ENCODE data around the gene LGMN. TPM values are rescaled to one million over a fixed set of nuclear protein-coding genes. Genes with fewer than 3 reads are reported as not detected.

The LGMN gene
- total and polyA plus RNA-seq, 2 donors (not counting 1 experiment from before 2014, with no cell fraction given), result 17.6 to 21.1 TPM

DNA sequence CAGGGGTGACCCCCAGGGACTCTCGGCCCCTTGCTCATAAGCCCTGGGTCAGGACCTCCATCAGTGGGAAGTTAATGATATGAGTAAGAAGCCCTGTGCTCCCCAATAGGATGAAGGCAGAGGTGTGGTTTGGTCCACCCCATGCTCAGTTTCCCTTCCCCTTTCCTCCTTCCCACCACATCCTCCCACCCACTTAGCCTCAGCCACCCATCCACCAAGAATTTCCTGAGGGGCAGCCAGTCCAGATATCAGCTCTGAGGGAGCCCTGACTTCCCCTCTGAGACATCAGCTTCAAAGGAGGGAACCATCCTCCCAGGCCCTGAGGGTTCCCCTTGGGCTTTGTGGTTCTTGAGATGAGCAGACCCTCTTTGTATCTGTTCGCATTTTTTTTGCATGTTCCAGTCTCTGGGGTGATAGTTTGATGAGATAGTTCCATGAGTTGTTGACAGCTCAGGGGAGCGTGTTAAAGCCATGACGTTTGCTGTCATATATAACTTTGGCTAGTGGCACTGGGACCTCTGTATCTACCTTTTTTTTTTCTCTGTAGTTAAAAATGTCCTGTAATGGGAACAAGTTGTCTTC lies 71.2 kb downstream of the LGMN start:
- Mint-ChIP-seq H3K27ac (peak overlapping the region; percentile 92), H3K4me1 (peaks cover 66% of the 10 kb centered on the region), H3K9me3 (ENCODE audit: insufficient read depth) (no peaks in the 10 kb centered on the region), H3K4me3 (peak overlapping the region; percentile 79), H3K27me3 (no peaks in the 10 kb centered on the region)
- DNase-seq (peak; percentile 87), ATAC-seq (ENCODE audit: low read depth) (peak; percentile 83)
- peak overlapping the region; percentile 69 to 77 for H3K27ac ChIP-seq (ENCODE audit: low read length in 2 of 2)
- H3K79me2 ChIP-seq (ENCODE audit: control insufficient read depth, insufficient read depth, low read length), result peaks cover 58% of the 10 kb centered on the region
- no peak for TF ChIP-seq EZH2 (IDR thresholded peaks at IDR 0.05; ENCODE audit: borderline replicate concordance, insufficient read depth, low read depth, low read length, poor library complexity, severe bottlenecking)
- TF ChIP-seq, protein P1, sequence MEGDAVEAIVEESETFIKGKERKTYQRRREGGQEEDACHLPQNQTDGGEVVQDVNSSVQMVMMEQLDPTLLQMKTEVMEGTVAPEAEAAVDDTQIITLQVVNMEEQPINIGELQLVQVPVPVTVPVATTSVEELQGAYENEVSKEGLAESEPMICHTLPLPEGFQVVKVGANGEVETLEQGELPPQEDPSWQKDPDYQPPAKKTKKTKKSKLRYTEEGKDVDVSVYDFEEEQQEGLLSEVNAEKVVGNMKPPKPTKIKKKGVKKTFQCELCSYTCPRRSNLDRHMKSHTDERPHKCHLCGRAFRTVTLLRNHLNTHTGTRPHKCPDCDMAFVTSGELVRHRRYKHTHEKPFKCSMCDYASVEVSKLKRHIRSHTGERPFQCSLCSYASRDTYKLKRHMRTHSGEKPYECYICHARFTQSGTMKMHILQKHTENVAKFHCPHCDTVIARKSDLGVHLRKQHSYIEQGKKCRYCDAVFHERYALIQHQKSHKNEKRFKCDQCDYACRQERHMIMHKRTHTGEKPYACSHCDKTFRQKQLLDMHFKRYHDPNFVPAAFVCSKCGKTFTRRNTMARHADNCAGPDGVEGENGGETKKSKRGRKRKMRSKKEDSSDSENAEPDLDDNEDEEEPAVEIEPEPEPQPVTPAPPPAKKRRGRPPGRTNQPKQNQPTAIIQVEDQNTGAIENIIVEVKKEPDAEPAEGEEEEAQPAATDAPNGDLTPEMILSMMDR (IDR thresholded peaks at IDR 0.05), result no peak
- intact Hi-C loops (cut with micrococcal nuclease), result loop anchor here (1.0 to 2.0 kb wide), 5 partner anchors 12 to 126 kb away; no protein-coding TSS in a partner anchor
- ChIA-PET POLR2A (interaction anchor here (0.7 to 2.2 kb wide), 9 partner anchors 9 to 543 kb away, joined by 3 to 18 read pairs (median 4); partner anchors contain the start of gene GOLGA5), CTCF (interaction anchor here (0.8 to 3.3 kb wide), 13 partner anchors 9 to 100 kb away, joined by 3 to 38 read pairs (median 5); no protein-coding TSS in a partner anchor)
- no peak overlapping the region for H3K4me3 ChIP-seq (ENCODE audit: control extremely low read depth in 1 of 5, extremely low read depth in 1 of 5, insufficient read depth in 1 of 5, low read depth in 2 of 5, low read length in 4 of 5)
- H4K20me1 ChIP-seq (ENCODE audit: control insufficient read depth, insufficient read depth, low read length, poor library complexity, severe bottlenecking), result peaks cover 79% of the 10 kb centered on the region
- H3K36me3 ChIP-seq (replicated peaks in 1 of 2; ENCODE audit: control extremely low read depth in 1 of 2, control insufficient read depth in 1 of 2, extremely low read depth in 1 of 2, insufficient read depth in 2 of 2, low read length in 1 of 2), result peaks cover 1 to 81% of the 10 kb centered on the region in 2 experiments
- no peaks in the 10 kb centered on the region for H3K27me3 ChIP-seq (replicated peaks in 1 of 4; ENCODE audit: control extremely low read depth in 1 of 4, control insufficient read depth in 3 of 4, insufficient read depth in 4 of 4, low read length in 3 of 4)
- H2AFZ ChIP-seq (ENCODE audit: insufficient read depth, low read depth, low read length, poor library complexity, severe bottlenecking), result no peak overlapping the region
- H3K9me3 ChIP-seq (ENCODE audit: control extremely low read depth in 1 of 3, control insufficient read depth in 2 of 3, insufficient read depth in 1 of 3, low read length in 2 of 3), result peaks cover 0 to 20% (median 0%) of the 10 kb centered on the region in 3 donors
- 0% methylated on average over 1 of the region's 4 CpGs for WGBS (ENCODE audit: insufficient coverage)
- no peak overlapping the region for H3K9ac ChIP-seq (ENCODE audit: low read length)
- peak overlapping the region; percentile 71 for H3K4me2 ChIP-seq (replicated peaks; ENCODE audit: low read depth, low read length, poor library complexity, severe bottlenecking)
- peaks cover 49 to 54% of the 10 kb centered on the region in 2 donors for H3K4me1 ChIP-seq (ENCODE audit: control insufficient read depth in 2 of 2, insufficient read depth in 2 of 2, low read length in 2 of 2)

All from B cell (primary cell).